GM23338 (cell line): ENCODE results near the gene COL15A1. TPM values are rescaled to one million over a fixed set of nuclear protein-coding genes. Genes with fewer than 3 reads are reported as not detected.

ENCODE experiments used
- ATAC-seq: fragments of 200-7000 bp; cut with Tn5 transposase; 3 replicates; pipeline ENCODE4 v1.9.1; 2020
- DNase-seq: peaks from one replicate; pipeline ENCODE4 v3.0.0-alpha.2; 2015; ENCODE audit warnings: low spot score
- H2AFZ ChIP-seq: fragments of 200-600 bp; sonication (generic); 2 replicates; pipeline ENCODE4 v1.8.0; 2016; ENCODE audit warnings: antibody characterized with exemption, mild to moderate bottlenecking, moderate library complexity
- H3F3A ChIP-seq: fragments of 200-600 bp; sonication (generic); replicated peaks from 2 replicates; pipeline ENCODE4 v1.8.0; 2017; ENCODE audit warnings: antibody characterized with exemption, mixed run types, low read depth
- H3K27ac ChIP-seq: fragments of 200-600 bp; sonication (generic); 2 replicates; pipeline ENCODE4 v1.6.1; 2016; ENCODE audit warnings: low read depth
- H3K27me3 ChIP-seq: fragments of 200-600 bp; sonication (generic); 2 replicates; pipeline ENCODE4 v1.8.0; 2016; ENCODE audit warnings: mild to moderate bottlenecking, mixed run types, moderate library complexity; ENCODE audit not compliant: insufficient read depth
- H3K36me3 ChIP-seq: fragments of 200-600 bp; sonication (generic); 2 replicates; pipeline ENCODE4 v1.8.0; 2016; ENCODE audit warnings: mild to moderate bottlenecking; ENCODE audit not compliant: insufficient read depth
- H3K4me1 ChIP-seq: fragments of 200-600 bp; sonication (generic); 2 replicates; pipeline ENCODE4 v1.8.0; 2016; ENCODE audit warnings: mild to moderate bottlenecking, moderate library complexity; ENCODE audit not compliant: insufficient read depth
- H3K4me2 ChIP-seq: fragments of 200-600 bp; sonication (generic); 2 replicates; pipeline ENCODE4 v1.7.1; 2017; ENCODE audit warnings: mixed run types
- H3K4me3 ChIP-seq: fragments of 200-600 bp; sonication (generic); 2 replicates; pipeline ENCODE4 v1.6.1; 2016; ENCODE audit warnings: mixed run types
- H3K79me2 ChIP-seq: fragments of 200-600 bp; sonication (generic); replicated peaks from 2 replicates; pipeline ENCODE4 v1.8.0; 2017; ENCODE audit warnings: mild to moderate bottlenecking; ENCODE audit not compliant: insufficient read depth
- H3K9me2 ChIP-seq: fragments of 200-600 bp; sonication (generic); 2 replicates; pipeline ENCODE4 v1.8.0; 2017; ENCODE audit not compliant: insufficient read depth
- H4K20me1 ChIP-seq: fragments of 200-600 bp; sonication (generic); replicated peaks from 2 replicates; pipeline ENCODE4 v1.8.0; 2017; ENCODE audit warnings: mild to moderate bottlenecking; ENCODE audit not compliant: insufficient read depth
- H3K27ac Mint-ChIP-seq: 2 replicates; pipeline ENCODE4 v1.8.0; 2020; ENCODE audit warnings: inconsistent platforms, mild to moderate bottlenecking, moderate library complexity, mixed read lengths
- H3K27me3 Mint-ChIP-seq: 3 replicates; pipeline ENCODE4 v1.8.0; 2022; ENCODE audit warnings: low read depth, mild to moderate bottlenecking, moderate library complexity, mixed read lengths, inconsistent platforms; ENCODE audit not compliant: insufficient read depth, poor library complexity
- H3K36me3 Mint-ChIP-seq: 3 replicates; pipeline ENCODE4 v1.8.0; 2021; ENCODE audit warnings: low read depth, mild to moderate bottlenecking, inconsistent platforms, moderate library complexity, mixed read lengths
- H3K4me1 Mint-ChIP-seq: 3 replicates; pipeline ENCODE4 v1.8.0; 2020; ENCODE audit warnings: mild to moderate bottlenecking, inconsistent platforms, mixed read lengths
- H3K4me3 Mint-ChIP-seq: 3 replicates; pipeline ENCODE4 v1.8.0; 2021; ENCODE audit warnings: moderate library complexity, mild to moderate bottlenecking, inconsistent platforms, mixed read lengths
- H3K9me3 Mint-ChIP-seq: 3 replicates; pipeline ENCODE4 v1.8.0; 2020; ENCODE audit warnings: moderate library complexity, mild to moderate bottlenecking, inconsistent platforms, mixed read lengths
- EZH2 ChIP-seq: fragments of 200-600 bp; sonication (generic); IDR thresholded peaks from one replicate; pipeline ENCODE4 v1.8.0; 2017; ENCODE audit warnings: antibody characterized with exemption, mild to moderate bottlenecking, low read depth; ENCODE audit not compliant: unreplicated experiment
- NANOG ChIP-seq: IDR thresholded peaks from 2 replicates; pipeline ENCODE4 v1.6.1; 2016; ENCODE audit warnings: antibody characterized with exemption, borderline replicate concordance
- POLR2AphosphoS5 ChIP-seq: IDR thresholded peaks from 2 replicates; pipeline ENCODE4 v1.6.1; 2016; ENCODE audit warnings: antibody characterized with exemption, low read depth
- STAT1 ChIP-seq: IDR thresholded peaks from one replicate; pipeline ENCODE4 v1.6.1; 2016; ENCODE audit warnings: antibody characterized with exemption; ENCODE audit not compliant: unreplicated experiment
- ZNF114 ChIP-seq: fragments of 250-450 bp; sonication (Bioruptor Pico); IDR thresholded peaks from 2 replicates; pipeline ENCODE4 v1.5.0; 2020; ENCODE audit warnings: mild to moderate bottlenecking, moderate library complexity
- polyA plus RNA-seq: library from polyadenylated mRNA; unstranded; fragments of >200 nt; fragmentation: Nextera tagmentation; extraction: Ambion mirVana; gene quantifications from 2 replicates; pipeline ENCODE4 v1.2.1, GENCODE V29; 2016
- total RNA-seq: library from RNA; depleted of rRNA; stranded (reverse); fragments of >200 nt; shearing (Covaris generic); gene quantifications from 2 replicates; pipeline ENCODE4 v1.2.3, GENCODE V29; 2014
- TF ChIP-seq, protein P1 (sequence below): IDR thresholded peaks from 2 replicates; pipeline ENCODE4 v1.6.1; 2016; ENCODE audit warnings: antibody characterized with exemption
- TF ChIP-seq, protein P2 (sequence below): IDR thresholded peaks from one replicate; pipeline ENCODE4 v1.6.1; 2018; ENCODE audit warnings: antibody characterized with exemption; ENCODE audit not compliant: unreplicated experiment

Gene COL15A1
- total and polyA plus RNA-seq, 2 experiments from 2014 or later: 0.17 to 0.18 TPM

DNA sequence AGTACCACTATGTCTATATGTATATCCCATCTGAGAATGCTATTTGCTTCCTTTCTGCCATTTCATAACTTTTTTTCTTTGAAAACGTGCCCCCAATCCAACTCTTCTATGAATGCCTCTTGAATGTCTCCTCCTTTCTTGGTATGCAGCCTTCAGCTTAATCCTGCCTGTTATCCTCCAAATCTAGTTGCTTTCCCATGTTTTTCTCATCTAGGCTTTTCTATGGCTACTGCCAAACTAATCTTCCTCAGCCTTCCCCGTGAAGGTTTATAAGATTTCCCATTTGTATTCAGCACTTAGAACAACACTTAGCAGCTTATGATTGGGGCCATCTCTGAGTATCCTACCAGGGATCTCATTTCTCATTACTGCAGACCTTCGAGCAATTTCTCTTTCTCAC, 163.7 kb downstream of the COL15A1 start:
- H3F3A ChIP-seq: peaks cover 12% of the 10 kb centered on the region
- peaks cover 52% of the 10 kb centered on the region for H3K4me1 ChIP-seq
- DNase-seq (no peak), ATAC-seq (no peak)
- H3K27ac ChIP-seq: no peak overlapping the region
- H3K4me3 ChIP-seq: no peak overlapping the region
- H3K36me3 Mint-ChIP-seq: no peaks in the 10 kb centered on the region; the same call in 2 of the 3 replicates
- no peaks in the 10 kb centered on the region; the same call in 2 of the 3 replicates for H3K9me3 Mint-ChIP-seq
- TF ChIP-seq STAT1 (no peak), NANOG (no peak), EZH2 (no peak)
- TF ChIP-seq, protein P1, sequence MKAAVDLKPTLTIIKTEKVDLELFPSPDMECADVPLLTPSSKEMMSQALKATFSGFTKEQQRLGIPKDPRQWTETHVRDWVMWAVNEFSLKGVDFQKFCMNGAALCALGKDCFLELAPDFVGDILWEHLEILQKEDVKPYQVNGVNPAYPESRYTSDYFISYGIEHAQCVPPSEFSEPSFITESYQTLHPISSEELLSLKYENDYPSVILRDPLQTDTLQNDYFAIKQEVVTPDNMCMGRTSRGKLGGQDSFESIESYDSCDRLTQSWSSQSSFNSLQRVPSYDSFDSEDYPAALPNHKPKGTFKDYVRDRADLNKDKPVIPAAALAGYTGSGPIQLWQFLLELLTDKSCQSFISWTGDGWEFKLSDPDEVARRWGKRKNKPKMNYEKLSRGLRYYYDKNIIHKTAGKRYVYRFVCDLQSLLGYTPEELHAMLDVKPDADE: no peak
- TF ChIP-seq, protein P2, sequence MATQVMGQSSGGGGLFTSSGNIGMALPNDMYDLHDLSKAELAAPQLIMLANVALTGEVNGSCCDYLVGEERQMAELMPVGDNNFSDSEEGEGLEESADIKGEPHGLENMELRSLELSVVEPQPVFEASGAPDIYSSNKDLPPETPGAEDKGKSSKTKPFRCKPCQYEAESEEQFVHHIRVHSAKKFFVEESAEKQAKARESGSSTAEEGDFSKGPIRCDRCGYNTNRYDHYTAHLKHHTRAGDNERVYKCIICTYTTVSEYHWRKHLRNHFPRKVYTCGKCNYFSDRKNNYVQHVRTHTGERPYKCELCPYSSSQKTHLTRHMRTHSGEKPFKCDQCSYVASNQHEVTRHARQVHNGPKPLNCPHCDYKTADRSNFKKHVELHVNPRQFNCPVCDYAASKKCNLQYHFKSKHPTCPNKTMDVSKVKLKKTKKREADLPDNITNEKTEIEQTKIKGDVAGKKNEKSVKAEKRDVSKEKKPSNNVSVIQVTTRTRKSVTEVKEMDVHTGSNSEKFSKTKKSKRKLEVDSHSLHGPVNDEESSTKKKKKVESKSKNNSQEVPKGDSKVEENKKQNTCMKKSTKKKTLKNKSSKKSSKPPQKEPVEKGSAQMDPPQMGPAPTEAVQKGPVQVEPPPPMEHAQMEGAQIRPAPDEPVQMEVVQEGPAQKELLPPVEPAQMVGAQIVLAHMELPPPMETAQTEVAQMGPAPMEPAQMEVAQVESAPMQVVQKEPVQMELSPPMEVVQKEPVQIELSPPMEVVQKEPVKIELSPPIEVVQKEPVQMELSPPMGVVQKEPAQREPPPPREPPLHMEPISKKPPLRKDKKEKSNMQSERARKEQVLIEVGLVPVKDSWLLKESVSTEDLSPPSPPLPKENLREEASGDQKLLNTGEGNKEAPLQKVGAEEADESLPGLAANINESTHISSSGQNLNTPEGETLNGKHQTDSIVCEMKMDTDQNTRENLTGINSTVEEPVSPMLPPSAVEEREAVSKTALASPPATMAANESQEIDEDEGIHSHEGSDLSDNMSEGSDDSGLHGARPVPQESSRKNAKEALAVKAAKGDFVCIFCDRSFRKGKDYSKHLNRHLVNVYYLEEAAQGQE: no peak
- peaks cover 46% of the 10 kb centered on the region for H3K4me1 Mint-ChIP-seq
- H3K27me3 ChIP-seq: peaks cover 21% of the 10 kb centered on the region
- H2AFZ ChIP-seq: no peak overlapping the region
- peaks cover 3% of the 10 kb centered on the region for H3K27me3 Mint-ChIP-seq
- peaks cover 68% of the 10 kb centered on the region for H3K79me2 ChIP-seq
- peak overlapping the region; percentile 13; the same call in 1 of the 2 replicates for H3K4me2 ChIP-seq
- H4K20me1 ChIP-seq: peaks cover 41% of the 10 kb centered on the region
- peak overlapping the region; percentile 0; the same call in 2 of the 3 replicates for H3K4me3 Mint-ChIP-seq
- H3K27ac Mint-ChIP-seq: no peak overlapping the region
- no peaks in the 10 kb centered on the region for H3K36me3 ChIP-seq
- no peaks in the 10 kb centered on the region for H3K9me2 ChIP-seq

DNA sequence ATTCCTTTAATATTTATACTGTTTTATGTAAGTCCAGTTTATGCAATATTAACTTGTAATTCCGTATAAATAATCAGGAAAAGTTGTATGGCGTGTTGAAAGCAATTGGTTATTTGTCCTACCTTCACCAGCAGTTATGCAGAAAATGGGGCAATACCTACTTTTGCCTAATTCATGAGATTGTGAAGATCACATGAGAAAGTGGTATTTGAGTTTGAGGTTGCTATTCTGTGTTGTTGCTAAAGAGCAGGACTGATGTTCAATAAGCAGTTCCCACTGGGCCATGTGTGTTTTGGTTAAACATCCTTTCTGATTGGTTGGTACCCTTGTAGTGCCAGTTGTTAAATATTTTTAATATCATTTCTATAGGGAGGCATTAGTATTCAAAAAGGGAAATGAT, 164.4 kb downstream of the COL15A1 start:
- Histone ChIP-seq H3K4me2 (no peak overlapping the region), H3K27me3 (peaks cover 14% of the 10 kb centered on the region; the same call in 1 of the 2 replicates), H3K9me2 (no peaks in the 10 kb centered on the region), H2AFZ (no peak overlapping the region), H3K36me3 (no peaks in the 10 kb centered on the region), H3K27ac (no peak overlapping the region), H3K4me3 (no peak overlapping the region), H3K79me2 (peaks cover 75% of the 10 kb centered on the region), H3F3A (peaks cover 12% of the 10 kb centered on the region), H3K4me1 (peaks cover 57% of the 10 kb centered on the region), H4K20me1 (peaks cover 43% of the 10 kb centered on the region)
- no peak overlapping the region for H3K4me3 Mint-ChIP-seq
- H3K9me3 Mint-ChIP-seq: no peaks in the 10 kb centered on the region; the same call in 2 of the 3 replicates
- no peak for DNase-seq
- TF ChIP-seq POLR2AphosphoS5 (no peak), ZNF114 (CRISPR knock-in tag) (no peak)
- H3K36me3 Mint-ChIP-seq: no peaks in the 10 kb centered on the region; the same call in 2 of the 3 replicates
- no peak overlapping the region for H3K27ac Mint-ChIP-seq
- peaks cover 3% of the 10 kb centered on the region for H3K27me3 Mint-ChIP-seq
- H3K4me1 Mint-ChIP-seq: peaks cover 51% of the 10 kb centered on the region
- no peak for ATAC-seq
